K562 (cell line): ENCODE data around the gene EPHB4. TPM values are rescaled to one million over a fixed set of nuclear protein-coding genes. Genes with fewer than 3 reads are reported as not detected.

Source experiments
- CEBPG ChIP-seq, 3 experiments: fragments of 200-800 bp in 1 of 3; sonication (Bioruptor generic) in 1 of 3; sonication (generic) in 1 of 3; formaldehyde crosslinking in 1 of 3; IDR thresholded peaks in 2 of 3; conservative IDR thresholded peaks in 1 of 3; 2 replicates each; pipeline versions ENCODE4 v1.6.1 to v1.8.0; 2016 to 2022; ENCODE audit warnings: missing compliant biosample characterization in 2 of 3, missing genetic modification characterization in 2 of 3, mild to moderate bottlenecking in 1 of 3, missing genetic modification reagents in 1 of 3
- EHMT2 ChIP-seq: fragments of 450-650 bp; IDR thresholded peaks from 2 replicates; pipeline ENCODE4 v1.6.1; 2018; ENCODE audit warnings: antibody characterized with exemption
- EP300 ChIP-seq: IDR thresholded peaks from 2 replicates; pipeline ENCODE4 v1.6.1; 2012; ENCODE audit warnings: low read length, improper control_type of control experiment
- GATA2 ChIP-seq: sonication (generic); formaldehyde crosslinking; IDR thresholded peaks from 2 replicates; pipeline ENCODE4 v1.4.0; 2020; ENCODE audit warnings: mild to moderate bottlenecking, missing genetic modification reagents
- MTA1 ChIP-seq: fragments of 450-650 bp; IDR thresholded peaks from 2 replicates; pipeline ENCODE4 v1.6.1; 2017; ENCODE audit warnings: borderline replicate concordance
- NFYB ChIP-seq: IDR thresholded peaks from 2 replicates; pipeline ENCODE4 v1.6.1; 2011; ENCODE audit warnings: mild to moderate bottlenecking, moderate library complexity; ENCODE audit not compliant: insufficient read length; ENCODE audit errors: extremely low read depth
- SPI1 ChIP-seq: IDR thresholded peaks from 2 replicates; pipeline ENCODE4 v1.6.1; 2011; ENCODE audit warnings: low read depth, low read length, control low read depth, borderline replicate concordance
- YBX1 ChIP-seq: fragments of 450-650 bp; IDR thresholded peaks from 2 replicates; pipeline ENCODE4 v1.7.1; 2016; ENCODE audit warnings: mild to moderate bottlenecking
- ZNF551 ChIP-seq: fragments of 250-450 bp; sonication (Bioruptor Pico); IDR thresholded peaks from 2 replicates; pipeline ENCODE4 v1.5.0; 2021; ENCODE audit warnings: mild to moderate bottlenecking, moderate library complexity
- polyA plus RNA-seq, 8 experiments: library from polyadenylated mRNA; depleted of rRNA in 4 of 8; stranded (reverse) in 5 of 8; unstranded in 3 of 8; fragments of >200 nt; fragmentation: Nextera tagmentation in 2 of 8; fragmentation: Illumina TruSeq in 1 of 8; extraction: Ambion mirVana in 2 of 8; extraction: Trizol in 1 of 8; gene quantifications; 2 replicates each; pipeline versions ENCODE4 v1.2.1 to v1.2.3, GENCODE V29; 2011 to 2014; ENCODE audit warnings: inconsistent platforms in 1 of 8, missing spikeins in 1 of 8
- total RNA-seq, 7 experiments: library from RNA; depleted of rRNA in 6 of 7; stranded (reverse); fragments of >200 nt in 6 of 7; fragmentation: Illumina TruSeq in 2 of 7; extraction: Trizol in 2 of 7; gene quantifications; 2 replicates each; pipeline versions ENCODE4 v1.2.1 to v1.2.3, GENCODE V29; 2011 to 2021; ENCODE audit warnings: low replicate concordance in 1 of 7
- TF ChIP-seq, protein P1 (sequence below), 2 experiments: fragments of 450-650 bp in 1 of 2; IDR thresholded peaks; 2 replicates each; pipeline ENCODE4 v1.6.1; 2011 to 2017; ENCODE audit warnings: low read depth in 2 of 2, antibody characterized with exemption in 1 of 2, borderline replicate concordance in 1 of 2, low read length in 1 of 2, mild to moderate bottlenecking in 1 of 2, mixed read lengths in 1 of 2; ENCODE audit not compliant: control insufficient read depth in 1 of 2
- TF ChIP-seq, protein P2 (sequence below): fragments of 450-650 bp; IDR thresholded peaks from 2 replicates; pipeline ENCODE4 v1.6.1; 2016; ENCODE audit warnings: antibody characterized with exemption
- TF ChIP-seq, protein P3 (sequence below): fragments of 450-650 bp; IDR thresholded peaks from 2 replicates; pipeline ENCODE4 v1.6.1; 2016
- TF ChIP-seq, protein P4 (sequence below), 3 experiments: fragments of 200-800 bp in 1 of 3; fragments of 250-450 bp in 1 of 3; fragments of 450-650 bp in 1 of 3; sonication (Bioruptor Pico) in 1 of 3; sonication (Bioruptor generic) in 1 of 3; formaldehyde crosslinking in 1 of 3; IDR thresholded peaks; 2 replicates each; pipeline versions ENCODE4 v1.6.1 to v1.8.0; 2016 to 2022; ENCODE audit warnings: mild to moderate bottlenecking in 2 of 3, missing genetic modification characterization in 2 of 3, missing compliant biosample characterization in 1 of 3, moderate library complexity in 1 of 3
- TF ChIP-seq, protein P5 (sequence below): fragments of 450-650 bp; formaldehyde crosslinking; IDR thresholded peaks from 2 replicates; pipeline ENCODE4 v1.4.0; 2020; ENCODE audit warnings: mild to moderate bottlenecking, mixed read lengths

The EPHB4 gene
- total and polyA plus RNA-seq, 9 of the 15 experiments (the other 6 are each of a cell fraction or from before 2014, with no cell fraction given), result 1.2 to 82.1 (median 37.9) TPM

DNA sequence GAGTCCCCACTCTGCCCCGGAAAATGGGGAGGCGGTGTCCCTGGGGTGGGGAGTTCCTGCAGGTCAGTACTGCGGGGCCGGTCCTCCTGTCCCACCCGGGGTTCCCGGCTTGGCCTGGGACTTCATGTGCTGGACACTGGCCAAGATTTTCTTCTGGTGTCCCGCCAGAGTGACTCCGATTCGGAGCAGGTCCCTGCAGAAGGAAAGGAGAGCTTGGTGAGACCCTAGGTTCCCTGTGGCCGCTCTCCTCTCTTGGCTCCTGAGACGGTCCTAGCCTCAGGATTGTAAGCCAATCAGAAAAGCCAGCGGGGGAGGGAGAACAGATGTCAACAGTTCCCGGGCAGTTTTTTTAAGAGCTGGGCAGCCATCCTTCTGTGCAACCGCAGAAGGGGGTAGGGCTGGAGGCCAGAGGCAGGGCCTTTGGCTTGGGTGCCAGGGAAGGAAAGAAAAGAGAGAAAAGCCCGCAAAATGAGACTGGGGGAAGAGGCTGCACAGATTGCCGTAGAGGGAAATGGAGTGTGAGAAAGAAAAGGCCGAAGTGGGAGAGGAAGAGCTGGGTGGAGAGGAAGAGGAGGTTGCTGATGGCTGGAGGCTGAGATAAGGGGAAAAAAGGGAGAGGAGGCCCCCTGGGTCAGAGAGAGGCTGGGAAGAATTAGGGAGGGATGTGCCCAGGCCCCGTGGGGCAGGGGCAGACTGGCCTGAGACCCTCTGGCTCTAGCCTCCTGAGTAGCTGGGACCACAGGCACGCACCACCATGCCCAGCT, 23.7 kb downstream of the EPHB4 start (continued):
- TF ChIP-seq, protein P1, sequence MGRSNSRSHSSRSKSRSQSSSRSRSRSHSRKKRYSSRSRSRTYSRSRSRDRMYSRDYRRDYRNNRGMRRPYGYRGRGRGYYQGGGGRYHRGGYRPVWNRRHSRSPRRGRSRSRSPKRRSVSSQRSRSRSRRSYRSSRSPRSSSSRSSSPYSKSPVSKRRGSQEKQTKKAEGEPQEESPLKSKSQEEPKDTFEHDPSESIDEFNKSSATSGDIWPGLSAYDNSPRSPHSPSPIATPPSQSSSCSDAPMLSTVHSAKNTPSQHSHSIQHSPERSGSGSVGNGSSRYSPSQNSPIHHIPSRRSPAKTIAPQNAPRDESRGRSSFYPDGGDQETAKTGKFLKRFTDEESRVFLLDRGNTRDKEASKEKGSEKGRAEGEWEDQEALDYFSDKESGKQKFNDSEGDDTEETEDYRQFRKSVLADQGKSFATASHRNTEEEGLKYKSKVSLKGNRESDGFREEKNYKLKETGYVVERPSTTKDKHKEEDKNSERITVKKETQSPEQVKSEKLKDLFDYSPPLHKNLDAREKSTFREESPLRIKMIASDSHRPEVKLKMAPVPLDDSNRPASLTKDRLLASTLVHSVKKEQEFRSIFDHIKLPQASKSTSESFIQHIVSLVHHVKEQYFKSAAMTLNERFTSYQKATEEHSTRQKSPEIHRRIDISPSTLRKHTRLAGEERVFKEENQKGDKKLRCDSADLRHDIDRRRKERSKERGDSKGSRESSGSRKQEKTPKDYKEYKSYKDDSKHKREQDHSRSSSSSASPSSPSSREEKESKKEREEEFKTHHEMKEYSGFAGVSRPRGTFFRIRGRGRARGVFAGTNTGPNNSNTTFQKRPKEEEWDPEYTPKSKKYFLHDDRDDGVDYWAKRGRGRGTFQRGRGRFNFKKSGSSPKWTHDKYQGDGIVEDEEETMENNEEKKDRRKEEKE (IDR thresholded peaks at IDR 0.05; ENCODE audit: borderline replicate concordance in 1 of 2, control insufficient read depth in 1 of 2, low read depth in 2 of 2, low read length in 1 of 2), result no peak
- TF ChIP-seq EHMT2 (peak; percentile 50; the same call in 1 of the 2 replicates), EP300 (peak; percentile 16; the same call in 1 of the 2 replicates), GATA2 (peak; percentile 29; the same call in 1 of the 2 replicates), SPI1 (peak; percentile 46; the same call in 1 of the 2 replicates), ZNF551 (CRISPR knock-in tag) (no peak), NFYB (peak; percentile 63), CEBPG (CRISPR knock-in tag; IDR thresholded peaks at IDR 0.05) (no peak), CEBPG (tag; conservative IDR thresholded peaks at IDR 0.05 in 1 of 2, IDR thresholded peaks at IDR 0.05 in 1 of 2) (no peak), YBX1 (0 out of 2 replicates have a peak, but pooled peaks have one; percentile 66), MTA1 (peak; percentile 80)
- TF ChIP-seq, protein P2, sequence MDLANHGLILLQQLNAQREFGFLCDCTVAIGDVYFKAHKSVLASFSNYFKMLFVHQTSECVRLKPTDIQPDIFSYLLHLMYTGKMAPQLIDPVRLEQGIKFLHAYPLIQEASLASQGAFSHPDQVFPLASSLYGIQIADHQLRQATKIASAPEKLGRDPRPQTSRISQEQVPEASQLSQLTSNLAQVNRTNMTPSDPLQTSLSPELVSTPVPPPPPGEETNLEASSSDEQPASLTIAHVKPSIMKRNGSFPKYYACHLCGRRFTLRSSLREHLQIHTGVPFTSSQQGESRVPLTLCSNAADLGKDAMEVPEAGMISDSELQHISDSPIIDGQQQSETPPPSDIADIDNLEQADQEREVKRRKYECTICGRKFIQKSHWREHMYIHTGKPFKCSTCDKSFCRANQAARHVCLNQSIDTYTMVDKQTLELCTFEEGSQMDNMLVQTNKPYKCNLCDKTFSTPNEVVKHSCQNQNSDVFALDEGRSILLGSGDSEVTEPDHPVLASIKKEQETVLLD, result peak; percentile 77; the same call in 1 of the 2 replicates
- TF ChIP-seq, protein P3, sequence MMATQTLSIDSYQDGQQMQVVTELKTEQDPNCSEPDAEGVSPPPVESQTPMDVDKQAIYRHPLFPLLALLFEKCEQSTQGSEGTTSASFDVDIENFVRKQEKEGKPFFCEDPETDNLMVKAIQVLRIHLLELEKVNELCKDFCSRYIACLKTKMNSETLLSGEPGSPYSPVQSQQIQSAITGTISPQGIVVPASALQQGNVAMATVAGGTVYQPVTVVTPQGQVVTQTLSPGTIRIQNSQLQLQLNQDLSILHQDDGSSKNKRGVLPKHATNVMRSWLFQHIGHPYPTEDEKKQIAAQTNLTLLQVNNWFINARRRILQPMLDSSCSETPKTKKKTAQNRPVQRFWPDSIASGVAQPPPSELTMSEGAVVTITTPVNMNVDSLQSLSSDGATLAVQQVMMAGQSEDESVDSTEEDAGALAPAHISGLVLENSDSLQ, result no peak
- TF ChIP-seq, protein P4, sequence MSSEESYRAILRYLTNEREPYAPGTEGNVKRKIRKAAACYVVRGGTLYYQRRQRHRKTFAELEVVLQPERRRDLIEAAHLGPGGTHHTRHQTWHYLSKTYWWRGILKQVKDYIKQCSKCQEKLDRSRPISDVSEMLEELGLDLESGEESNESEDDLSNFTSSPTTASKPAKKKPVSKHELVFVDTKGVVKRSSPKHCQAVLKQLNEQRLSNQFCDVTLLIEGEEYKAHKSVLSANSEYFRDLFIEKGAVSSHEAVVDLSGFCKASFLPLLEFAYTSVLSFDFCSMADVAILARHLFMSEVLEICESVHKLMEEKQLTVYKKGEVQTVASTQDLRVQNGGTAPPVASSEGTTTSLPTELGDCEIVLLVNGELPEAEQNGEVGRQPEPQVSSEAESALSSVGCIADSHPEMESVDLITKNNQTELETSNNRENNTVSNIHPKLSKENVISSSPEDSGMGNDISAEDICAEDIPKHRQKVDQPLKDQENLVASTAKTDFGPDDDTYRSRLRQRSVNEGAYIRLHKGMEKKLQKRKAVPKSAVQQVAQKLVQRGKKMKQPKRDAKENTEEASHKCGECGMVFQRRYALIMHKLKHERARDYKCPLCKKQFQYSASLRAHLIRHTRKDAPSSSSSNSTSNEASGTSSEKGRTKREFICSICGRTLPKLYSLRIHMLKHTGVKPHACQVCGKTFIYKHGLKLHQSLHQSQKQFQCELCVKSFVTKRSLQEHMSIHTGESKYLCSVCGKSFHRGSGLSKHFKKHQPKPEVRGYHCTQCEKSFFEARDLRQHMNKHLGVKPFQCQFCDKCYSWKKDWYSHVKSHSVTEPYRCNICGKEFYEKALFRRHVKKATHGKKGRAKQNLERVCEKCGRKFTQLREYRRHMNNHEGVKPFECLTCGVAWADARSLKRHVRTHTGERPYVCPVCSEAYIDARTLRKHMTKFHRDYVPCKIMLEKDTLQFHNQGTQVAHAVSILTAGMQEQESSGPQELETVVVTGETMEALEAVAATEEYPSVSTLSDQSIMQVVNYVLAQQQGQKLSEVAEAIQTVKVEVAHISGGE (CRISPR knock-in tag; IDR thresholded peaks at IDR 0.05), result no peak
- TF ChIP-seq, protein P5, sequence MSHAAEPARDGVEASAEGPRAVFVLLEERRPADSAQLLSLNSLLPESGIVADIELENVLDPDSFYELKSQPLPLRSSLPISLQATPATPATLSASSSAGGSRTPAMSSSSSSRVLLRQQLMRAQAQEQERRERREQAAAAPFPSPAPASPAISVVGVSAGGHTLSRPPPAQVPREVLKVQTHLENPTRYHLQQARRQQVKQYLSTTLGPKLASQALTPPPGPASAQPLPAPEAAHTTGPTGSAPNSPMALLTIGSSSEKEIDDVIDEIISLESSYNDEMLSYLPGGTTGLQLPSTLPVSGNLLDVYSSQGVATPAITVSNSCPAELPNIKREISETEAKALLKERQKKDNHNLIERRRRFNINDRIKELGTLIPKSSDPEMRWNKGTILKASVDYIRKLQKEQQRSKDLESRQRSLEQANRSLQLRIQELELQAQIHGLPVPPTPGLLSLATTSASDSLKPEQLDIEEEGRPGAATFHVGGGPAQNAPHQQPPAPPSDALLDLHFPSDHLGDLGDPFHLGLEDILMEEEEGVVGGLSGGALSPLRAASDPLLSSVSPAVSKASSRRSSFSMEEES (CRISPR knock-in tag), result no peak
